IPS-20b (cell line): Measurements from ENCODE around the gene UHMK1.
A peak's percentile ranks its signal among the peaks of the same experiment; 100 is the strongest.

Source experiments
- H3K27ac ChIP-seq: one replicate; pipeline ENCODE4 v1.5.1; 2013; ENCODE audit warnings: low read length
- H3K27me3 ChIP-seq: 2 replicates; pipeline ENCODE4 v1.6.1; 2013; ENCODE audit warnings: mild to moderate bottlenecking, low read length, inconsistent platforms; ENCODE audit not compliant: insufficient read depth
- H3K36me3 ChIP-seq: 2 replicates; pipeline ENCODE4 v1.6.1; 2013; ENCODE audit warnings: low read depth, mild to moderate bottlenecking, inconsistent platforms, low read length, moderate library complexity; ENCODE audit not compliant: insufficient read depth
- H3K4me1 ChIP-seq: 2 replicates; pipeline ENCODE4 v1.6.1; 2013; ENCODE audit warnings: mild to moderate bottlenecking, control low read depth, inconsistent platforms, low read length, moderate library complexity; ENCODE audit not compliant: insufficient read depth
- H3K4me3 ChIP-seq: 2 replicates; pipeline ENCODE4 v1.5.1; 2013; ENCODE audit warnings: mild to moderate bottlenecking, low read length, inconsistent platforms
- H3K9ac ChIP-seq: 2 replicates; pipeline ENCODE4 v1.6.1; 2013; ENCODE audit warnings: low read depth, mild to moderate bottlenecking, inconsistent platforms, low read length, moderate library complexity
- H3K9me3 ChIP-seq: 2 replicates; pipeline ENCODE4 v1.6.1; 2013; ENCODE audit warnings: mild to moderate bottlenecking, low read depth, low read length, inconsistent platforms; ENCODE audit not compliant: insufficient read depth

UHMK1 gene

GRCh38 chr1:162552684-162553252, 55.1 kb downstream of the UHMK1 start:
- no peak overlapping the region for H3K9ac ChIP-seq
- no peaks in the 10 kb centered on the region for H3K36me3 ChIP-seq
- no peaks in the 10 kb centered on the region for H3K27me3 ChIP-seq
- no peak overlapping the region for H3K27ac ChIP-seq
- H3K4me3 ChIP-seq = no peak overlapping the region
- no peaks in the 10 kb centered on the region for H3K9me3 ChIP-seq
- no peaks in the 10 kb centered on the region for H3K4me1 ChIP-seq

GRCh38 chr1:162554258-162554657, 56.6 kb downstream of the UHMK1 start:
- H3K27me3 ChIP-seq = no peaks in the 10 kb centered on the region
- no peaks in the 10 kb centered on the region for H3K9me3 ChIP-seq
- H3K9ac ChIP-seq = no peak overlapping the region
- H3K27ac ChIP-seq = no peak overlapping the region
- H3K4me3 ChIP-seq = no peak overlapping the region
- H3K4me1 ChIP-seq = no peaks in the 10 kb centered on the region
- H3K36me3 ChIP-seq = no peaks in the 10 kb centered on the region

DNA sequence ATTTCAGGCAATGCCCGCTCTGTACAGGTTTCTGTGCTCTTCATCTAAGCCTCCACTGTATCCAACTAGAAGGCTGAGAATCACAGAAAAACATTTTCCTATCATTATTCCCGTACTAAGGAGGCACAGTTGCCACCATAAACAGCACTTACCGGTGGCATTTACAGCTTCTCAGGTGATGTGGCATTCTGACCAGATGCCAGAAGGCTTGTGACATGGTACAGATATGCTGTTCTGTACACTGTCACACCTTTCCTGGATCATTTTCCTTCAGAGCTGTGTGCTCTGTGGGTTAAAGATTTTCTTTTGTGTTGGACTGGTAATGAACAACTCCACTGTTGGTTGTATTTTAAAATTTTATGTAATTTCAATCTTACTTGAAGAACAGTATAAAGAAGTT, 59.9 kb downstream of the UHMK1 start:
- Histone ChIP-seq H3K4me3 (no peak overlapping the region), H3K9ac (no peak overlapping the region), H3K4me1 (peaks cover 5% of the 10 kb centered on the region; the same call in 1 of the 2 replicates), H3K27ac (no peak overlapping the region), H3K27me3 (peaks cover 7% of the 10 kb centered on the region), H3K36me3 (no peaks in the 10 kb centered on the region), H3K9me3 (no peaks in the 10 kb centered on the region)

GRCh38 chr1:162560303-162561036, 62.9 kb downstream of the UHMK1 start:
- Histone ChIP-seq H3K27ac (no peak overlapping the region), H3K9me3 (no peaks in the 10 kb centered on the region), H3K36me3 (no peaks in the 10 kb centered on the region), H3K4me3 (peak overlapping the region; percentile 84), H3K9ac (peak overlapping the region; percentile 76; the same call in 1 of the 2 replicates), H3K4me1 (peaks cover 5% of the 10 kb centered on the region; the same call in 1 of the 2 replicates), H3K27me3 (peaks cover 9% of the 10 kb centered on the region)

GRCh38 chr1:162561037-162561615, 63.5 kb downstream of the UHMK1 start:
- H3K27ac ChIP-seq = no peak overlapping the region

GRCh38 chr1:162561616-162562469, 64.2 kb downstream of the UHMK1 start, which contains the start of gene UAP1:
Gene UAP1, plus strand, starts transcription at chr1:162561722. Its CDS starts 4,347 bp downstream, at chr1:162566069.
- peaks cover 5% of the 10 kb centered on the region; the same call in 1 of the 2 replicates for H3K4me1 ChIP-seq
- H3K36me3 ChIP-seq = peaks cover 1% of the 10 kb centered on the region; the same call in 1 of the 2 replicates
- H3K4me3 ChIP-seq = peak within 1 kb of the TSS; percentile 84
- H3K27me3 ChIP-seq = peaks cover 9% of the 10 kb centered on the region
- no peak within 1 kb of the TSS for H3K27ac ChIP-seq
- H3K9me3 ChIP-seq = no peaks in the 10 kb centered on the region
- peak within 1 kb of the TSS; percentile 76; the same call in 1 of the 2 replicates for H3K9ac ChIP-seq

More at GRCh38 chr1:162561037-162561615, 63.5 kb downstream of the UHMK1 start:
- Histone ChIP-seq H3K4me1 (peaks cover 5% of the 10 kb centered on the region; the same call in 1 of the 2 replicates), H3K9ac (peak overlapping the region; percentile 76; the same call in 1 of the 2 replicates), H3K9me3 (no peaks in the 10 kb centered on the region), H3K36me3 (no peaks in the 10 kb centered on the region), H3K27me3 (peaks cover 9% of the 10 kb centered on the region), H3K4me3 (peak overlapping the region; percentile 84)

DNA sequence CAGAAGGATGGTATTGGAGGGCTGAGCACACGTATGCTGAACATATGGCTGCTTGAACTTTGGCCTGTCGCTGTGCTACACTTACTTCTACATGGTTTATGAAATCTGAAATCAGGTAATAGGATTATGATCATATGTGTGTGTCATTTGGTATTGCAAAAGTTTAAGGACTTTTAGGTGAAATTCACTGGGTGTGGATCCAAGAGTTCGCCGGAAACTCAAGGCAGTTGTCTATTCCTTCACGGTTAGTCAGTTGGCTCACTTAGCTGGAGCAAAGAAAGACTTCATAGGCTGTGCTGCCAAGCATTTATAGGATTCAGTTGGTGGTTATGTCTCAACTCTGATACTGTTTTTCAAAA, 64.8 kb downstream of the UHMK1 start:
- Histone ChIP-seq H3K9me3 (no peaks in the 10 kb centered on the region), H3K4me1 (peaks cover 5% of the 10 kb centered on the region; the same call in 1 of the 2 replicates), H3K27me3 (peaks cover 9% of the 10 kb centered on the region), H3K9ac (no peak overlapping the region), H3K4me3 (peak overlapping the region; percentile 84), H3K36me3 (peaks cover 7% of the 10 kb centered on the region; the same call in 1 of the 2 replicates), H3K27ac (no peak overlapping the region)

DNA sequence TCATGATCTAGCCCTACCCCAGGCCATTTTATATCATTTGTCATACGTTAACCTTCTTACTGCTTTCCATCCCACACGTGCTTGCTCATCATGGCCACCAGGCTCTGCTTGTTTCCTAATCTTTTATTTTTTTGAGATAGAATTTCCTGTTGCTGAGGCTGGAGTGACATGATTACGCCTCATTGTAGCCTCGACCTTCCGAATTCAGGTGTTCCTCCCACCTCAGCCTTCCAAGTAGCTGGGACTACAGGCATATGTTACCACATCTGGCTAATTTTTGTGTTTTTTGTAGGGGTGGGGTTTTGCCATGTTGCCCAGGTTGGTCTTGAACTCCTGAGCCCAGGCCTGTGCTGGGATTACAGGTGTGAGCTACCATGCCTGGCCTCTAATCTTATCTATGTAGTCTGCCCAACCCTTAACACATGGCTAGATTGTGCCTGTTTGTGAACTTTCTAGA, 67.2 kb downstream of the UHMK1 start:
- H3K27ac ChIP-seq = no peak overlapping the region
- peaks cover 9% of the 10 kb centered on the region for H3K27me3 ChIP-seq
- no peak overlapping the region for H3K9ac ChIP-seq
- H3K36me3 ChIP-seq = peaks cover 10% of the 10 kb centered on the region; the same call in 1 of the 2 replicates
- H3K4me3 ChIP-seq = no peak overlapping the region
- no peaks in the 10 kb centered on the region for H3K9me3 ChIP-seq
- H3K4me1 ChIP-seq = peaks cover 5% of the 10 kb centered on the region; the same call in 1 of the 2 replicates

- H3K9me3 ChIP-seq = no peaks in the 10 kb centered on the region
- peaks cover 10% of the 10 kb centered on the region; the same call in 1 of the 2 replicates for H3K36me3 ChIP-seq
- no peak overlapping the region for H3K9ac ChIP-seq
- peaks cover 9% of the 10 kb centered on the region for H3K27me3 ChIP-seq
- H3K27ac ChIP-seq = no peak overlapping the region
- peaks cover 2% of the 10 kb centered on the region; the same call in 1 of the 2 replicates for H3K4me1 ChIP-seq
- H3K4me3 ChIP-seq = no peak overlapping the region
Observed at GRCh38 chr1:162565460-162565859, 67.8 kb downstream of the UHMK1 start.

DNA sequence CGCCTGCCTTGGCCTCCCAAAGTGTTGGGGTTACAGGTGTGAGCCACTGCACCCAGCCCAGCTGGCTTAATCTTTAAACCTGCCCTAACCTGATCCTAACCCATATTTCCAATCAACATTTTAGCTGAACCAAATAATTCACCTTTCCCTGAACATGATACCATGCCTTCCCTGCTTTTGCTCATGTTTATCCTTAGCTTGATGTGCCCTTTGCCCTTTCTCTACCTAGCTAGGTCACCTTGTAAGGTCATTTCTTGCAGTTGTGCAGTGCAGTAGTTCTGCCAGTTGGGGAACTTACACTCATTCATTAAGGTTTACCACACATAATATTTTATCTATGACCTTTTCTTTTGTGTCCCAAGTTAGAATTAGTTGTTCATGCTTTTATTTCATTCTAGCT, 69.3 kb downstream of the UHMK1 start:
- Histone ChIP-seq H3K4me3 (no peak overlapping the region), H3K9me3 (no peaks in the 10 kb centered on the region), H3K36me3 (peaks cover 10% of the 10 kb centered on the region; the same call in 1 of the 2 replicates), H3K9ac (no peak overlapping the region), H3K4me1 (no peaks in the 10 kb centered on the region), H3K27ac (no peak overlapping the region), H3K27me3 (peaks cover 8% of the 10 kb centered on the region)

DNA sequence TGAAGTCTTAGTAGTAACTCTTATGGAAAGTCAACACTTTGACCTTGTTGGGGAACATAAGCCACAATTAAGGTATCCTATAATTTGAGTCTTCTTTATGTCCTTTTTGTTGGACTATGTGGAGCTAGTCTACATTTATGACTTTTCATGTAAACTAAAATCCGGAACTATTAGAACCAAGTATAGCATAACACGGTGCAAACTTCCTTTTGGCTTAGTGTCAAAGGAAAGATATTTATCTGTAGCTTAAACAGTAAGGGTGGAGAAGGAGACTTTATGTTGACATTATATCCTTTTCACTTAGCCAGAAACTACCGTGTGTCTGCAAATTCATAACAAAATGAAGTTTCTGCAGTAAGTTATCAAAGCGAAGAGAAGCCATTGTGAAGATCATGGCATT, 71.2 kb downstream of the UHMK1 start:
- H3K9ac ChIP-seq = no peak overlapping the region
- H3K36me3 ChIP-seq = peaks cover 10% of the 10 kb centered on the region; the same call in 1 of the 2 replicates
- H3K9me3 ChIP-seq = no peaks in the 10 kb centered on the region
- H3K27ac ChIP-seq = no peak overlapping the region
- H3K27me3 ChIP-seq = no peaks in the 10 kb centered on the region
- H3K4me1 ChIP-seq = no peaks in the 10 kb centered on the region
- H3K4me3 ChIP-seq = no peak overlapping the region
